ENCODE data around the gene AK1. TPM values are rescaled to one million over a fixed set of nuclear protein-coding genes. Genes with fewer than 3 reads are reported as not detected.
"Not testable (repeated sequence)": the region's sequence is repeated elsewhere in the genome, so short reads cannot be mapped to it uniquely, and the experiment has no call there.

Gene AK1
- total RNA-seq, 1 donor from 2014 or later = 48.6 TPM

GRCh38 chr9:127848756-127849504 lies 28.5 kb downstream of the AK1 start:
- DNase-seq (ENCODE audit: low spot score) = no peak

DNA sequence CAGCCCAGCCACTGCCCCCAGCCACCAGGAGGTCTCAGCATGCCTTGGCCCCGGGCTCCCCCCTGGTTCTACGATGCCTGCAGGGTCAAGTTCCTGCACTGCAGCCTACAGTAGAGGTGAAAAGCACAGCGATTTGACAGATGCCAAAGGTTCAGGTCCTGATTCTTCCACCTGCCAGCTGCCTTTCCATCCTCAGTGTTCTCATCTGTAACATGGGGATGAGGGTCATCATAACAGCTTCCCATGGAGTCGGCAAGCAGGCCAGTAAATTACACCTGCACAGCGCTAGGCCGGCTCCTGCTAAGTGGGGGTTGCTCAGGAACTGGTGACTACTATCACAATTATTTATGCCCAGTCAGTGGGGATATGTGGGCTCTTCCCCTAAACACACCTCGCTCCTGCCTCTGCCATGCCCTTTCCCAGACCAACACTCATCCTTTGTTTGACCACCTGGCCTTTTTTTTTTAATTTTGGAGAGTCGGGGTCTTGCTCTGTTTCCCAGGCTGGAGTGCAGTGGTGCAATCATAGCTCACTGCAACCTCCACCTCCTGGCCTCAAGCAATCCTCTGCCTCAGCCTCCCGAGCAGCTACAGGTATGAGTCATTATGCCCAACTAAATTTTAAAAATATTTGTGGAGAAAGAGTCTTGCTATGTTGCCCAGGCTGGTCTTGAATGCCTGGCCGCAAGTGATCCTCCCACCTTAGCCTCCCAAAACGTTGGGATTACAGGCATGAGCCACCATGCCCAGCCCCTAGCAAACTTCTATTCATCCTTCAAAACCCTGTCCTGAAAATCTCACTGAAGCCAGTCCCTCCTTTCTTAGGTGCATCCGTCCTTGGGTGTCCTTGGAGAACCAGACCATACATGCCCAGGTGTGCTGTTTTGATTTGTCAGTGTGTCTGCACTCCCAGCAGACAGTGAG lies 29.4 kb downstream of the AK1 start:
- no peak for DNase-seq (ENCODE audit: low spot score)

- DNase-seq (ENCODE audit: low spot score) = no peak
Measured at GRCh38 chr9:127847178-127847510, 30.3 kb downstream of the AK1 start.

DNA sequence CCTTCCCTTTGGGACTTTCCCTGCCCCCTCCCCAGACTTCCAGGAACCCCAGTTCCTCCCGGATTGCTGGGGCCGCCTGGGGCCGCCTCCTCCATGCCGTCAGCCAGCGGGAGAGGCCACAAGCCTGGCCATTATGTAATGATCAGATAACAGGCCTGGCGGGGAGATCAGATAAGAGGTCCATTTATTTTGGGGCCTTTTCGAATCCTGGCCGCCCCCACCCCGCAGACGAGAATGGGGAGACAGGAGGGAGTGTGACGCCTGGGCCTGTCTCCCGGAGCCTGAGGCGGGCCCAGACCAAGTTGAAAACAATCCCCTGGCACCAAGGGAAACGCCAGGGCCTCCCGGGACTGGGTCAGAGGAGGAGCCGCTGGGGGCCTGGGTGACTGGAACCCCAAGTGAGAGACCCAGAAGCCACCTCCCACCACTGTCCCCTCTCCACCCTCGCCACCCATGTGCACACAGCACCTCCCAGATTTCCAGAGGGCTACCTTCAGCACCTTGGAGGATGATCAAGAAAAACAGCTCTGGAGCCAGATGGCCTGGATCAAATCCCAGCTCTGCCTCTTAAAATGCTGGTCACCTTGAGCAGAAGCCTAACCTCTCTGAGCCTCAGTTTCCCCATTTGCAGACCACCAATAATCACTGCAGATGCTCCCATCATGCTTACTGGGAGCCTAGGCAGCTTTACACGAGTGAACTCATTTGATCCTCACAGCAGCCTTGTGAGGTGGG lies 30.9 kb downstream of the AK1 start:
- DNase-seq (ENCODE audit: low spot score) = no peak

DNA sequence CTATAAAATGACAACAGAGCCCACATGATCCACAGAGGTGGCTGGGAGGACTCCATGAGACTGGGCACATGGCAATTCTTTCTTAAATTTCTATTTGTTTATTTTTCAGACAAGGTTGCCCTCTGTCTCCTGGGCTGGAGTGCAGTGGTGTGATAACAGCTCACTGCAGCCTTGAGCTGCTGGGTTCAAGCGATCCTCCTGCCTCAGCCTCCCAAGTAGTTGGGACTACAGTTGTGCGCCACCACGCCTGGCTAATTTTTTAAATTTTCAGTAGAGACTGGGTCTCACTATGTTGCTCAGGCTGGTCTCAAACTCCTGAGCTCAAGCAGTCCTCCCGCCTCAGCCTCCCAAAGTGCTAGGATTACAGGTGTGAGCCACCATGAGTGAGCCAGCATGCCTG lies 31.9 kb downstream of the AK1 start:
- DNase-seq (ENCODE audit: low spot score) = not testable (repeated sequence)

GRCh38 chr9:127844821-127845359 lies 32.6 kb downstream of the AK1 start:
- DNase-seq (ENCODE audit: low spot score) = no peak

- DNase-seq (ENCODE audit: low spot score) = no peak
Measured at GRCh38 chr9:127841087-127841835, 36.2 kb downstream of the AK1 start.

DNA sequence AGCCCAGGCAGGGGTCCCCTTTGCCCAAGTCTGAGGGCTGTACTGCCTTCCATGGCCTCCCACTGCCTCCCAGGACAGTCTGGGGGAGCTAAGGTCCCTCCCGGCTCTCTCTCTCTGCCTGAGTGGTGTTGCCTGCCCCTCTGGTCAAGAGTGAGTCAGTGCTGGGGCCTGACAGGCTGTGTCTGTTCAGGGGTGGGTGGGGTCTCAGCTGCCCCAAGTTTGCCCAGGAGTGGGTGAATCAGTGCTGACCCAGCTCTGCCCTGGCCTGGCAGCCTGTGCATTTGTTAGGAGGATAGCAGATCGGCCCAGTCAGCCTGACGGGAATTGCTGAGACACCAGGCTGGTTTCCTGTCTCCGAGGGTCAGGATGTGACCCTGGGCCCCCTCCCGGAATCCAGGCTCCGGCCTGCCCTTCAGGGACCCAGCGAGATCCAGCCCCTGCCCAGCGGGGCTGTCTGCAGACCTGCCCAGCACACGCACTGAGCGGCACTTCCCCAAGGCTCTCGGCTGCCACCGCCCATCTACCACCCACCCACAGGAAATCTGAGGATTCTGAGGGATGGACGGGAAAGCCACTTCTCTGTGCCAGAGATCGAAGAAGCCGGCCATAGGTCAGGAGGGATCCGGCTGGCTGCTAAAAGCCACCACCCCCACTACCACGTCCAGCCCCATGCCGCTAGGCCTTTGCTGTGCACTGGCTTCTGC lies 38.9 kb downstream of the AK1 start:
- DNase-seq (ENCODE audit: low spot score) = peak; percentile 70

- no peak for DNase-seq (ENCODE audit: low spot score)
Measured at GRCh38 chr9:127837346-127837745, 40.1 kb downstream of the AK1 start.

- DNase-seq (ENCODE audit: low spot score) = not testable (repeated sequence)
Measured at GRCh38 chr9:127836561-127836960, 40.9 kb downstream of the AK1 start.

DNA sequence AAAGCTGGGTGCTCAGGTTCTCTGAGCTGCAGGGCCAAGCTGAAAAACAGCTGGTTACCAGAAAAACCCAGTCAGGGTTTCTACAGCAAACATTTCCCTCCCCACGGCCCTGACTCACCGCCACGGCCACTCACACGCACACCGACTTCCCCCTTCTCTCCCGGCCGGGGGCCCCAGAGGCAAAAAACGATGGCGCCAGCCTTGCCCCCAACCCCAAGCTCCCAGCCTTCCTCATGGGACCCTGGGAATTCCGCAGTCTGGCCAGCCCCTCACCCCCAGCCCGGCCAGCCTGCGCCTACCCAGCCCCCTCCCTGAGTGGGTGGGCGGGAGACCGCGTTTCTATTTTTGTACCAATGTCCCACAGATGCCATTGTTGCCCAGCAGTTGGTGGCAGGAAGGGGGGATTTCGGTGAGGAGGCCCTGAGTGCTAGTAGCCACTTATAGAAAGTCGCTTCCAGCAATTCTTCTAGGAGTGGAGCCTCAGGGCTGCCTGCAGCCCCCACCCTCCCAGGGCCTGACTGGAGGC lies 41.4 kb downstream of the AK1 start:
- no peak for DNase-seq (ENCODE audit: low spot score)

DNA sequence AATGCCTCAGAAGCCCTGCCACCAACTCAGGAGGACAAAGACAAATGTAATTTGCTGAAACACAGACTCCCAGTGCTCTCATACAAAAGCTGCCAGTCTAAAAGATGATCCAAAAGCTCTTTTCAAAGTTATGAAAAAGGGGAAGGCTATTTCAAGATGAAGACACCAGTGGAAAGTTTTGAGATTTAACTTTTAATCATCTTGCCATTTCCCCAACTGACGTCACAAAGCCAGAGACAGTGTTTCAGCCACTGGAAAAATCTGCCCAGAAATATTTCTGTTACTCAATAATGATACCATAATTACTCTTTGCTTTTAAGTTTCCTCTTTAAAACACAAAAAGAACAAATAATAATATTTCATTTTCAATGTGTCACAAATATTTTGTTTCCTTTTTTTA lies 43.9 kb downstream of the AK1 start:
- DNase-seq (ENCODE audit: low spot score) = no peak

GRCh38 chr9:127832248-127832647 lies 45.2 kb downstream of the AK1 start:
- DNase-seq (ENCODE audit: low spot score) = no peak

DNA sequence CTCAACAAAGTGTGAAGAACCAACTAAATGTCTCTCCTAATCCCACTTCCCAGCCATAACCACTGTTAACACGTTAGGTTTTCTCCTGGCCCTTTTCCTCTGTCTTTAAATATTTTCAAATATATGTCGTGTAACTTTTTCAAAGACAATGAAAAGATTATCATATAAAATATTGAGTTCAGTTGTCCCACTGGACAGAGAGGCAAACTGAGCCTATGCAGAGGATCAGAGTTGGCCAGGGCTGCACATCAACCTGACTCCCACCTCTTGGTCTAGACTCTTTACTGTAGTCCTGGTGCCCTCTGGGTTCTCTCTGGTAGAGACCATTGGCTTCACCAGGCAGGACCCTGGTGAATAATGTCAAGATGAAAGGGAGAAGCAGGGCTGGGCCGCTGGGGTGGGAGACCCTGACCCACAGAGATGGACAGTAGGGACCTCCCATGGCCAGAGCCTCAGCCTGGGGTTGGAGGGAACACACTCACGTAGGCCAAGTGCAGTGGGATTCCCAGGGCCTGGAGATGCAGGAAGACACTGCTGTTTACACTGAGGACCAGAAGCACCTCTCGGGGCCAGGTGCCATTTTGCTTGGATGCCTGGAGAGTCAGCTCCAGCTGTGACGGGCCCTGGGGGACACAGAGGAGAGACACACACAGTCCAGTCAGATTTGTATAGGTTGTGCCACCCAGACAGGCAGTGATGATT lies 48.1 kb downstream of the AK1 start:
- DNase-seq (ENCODE audit: low spot score) = no peak

GRCh38 chr9:127828262-127829031 lies 49.0 kb downstream of the AK1 start:
- DNase-seq (ENCODE audit: low spot score) = peak; percentile 88

DNA sequence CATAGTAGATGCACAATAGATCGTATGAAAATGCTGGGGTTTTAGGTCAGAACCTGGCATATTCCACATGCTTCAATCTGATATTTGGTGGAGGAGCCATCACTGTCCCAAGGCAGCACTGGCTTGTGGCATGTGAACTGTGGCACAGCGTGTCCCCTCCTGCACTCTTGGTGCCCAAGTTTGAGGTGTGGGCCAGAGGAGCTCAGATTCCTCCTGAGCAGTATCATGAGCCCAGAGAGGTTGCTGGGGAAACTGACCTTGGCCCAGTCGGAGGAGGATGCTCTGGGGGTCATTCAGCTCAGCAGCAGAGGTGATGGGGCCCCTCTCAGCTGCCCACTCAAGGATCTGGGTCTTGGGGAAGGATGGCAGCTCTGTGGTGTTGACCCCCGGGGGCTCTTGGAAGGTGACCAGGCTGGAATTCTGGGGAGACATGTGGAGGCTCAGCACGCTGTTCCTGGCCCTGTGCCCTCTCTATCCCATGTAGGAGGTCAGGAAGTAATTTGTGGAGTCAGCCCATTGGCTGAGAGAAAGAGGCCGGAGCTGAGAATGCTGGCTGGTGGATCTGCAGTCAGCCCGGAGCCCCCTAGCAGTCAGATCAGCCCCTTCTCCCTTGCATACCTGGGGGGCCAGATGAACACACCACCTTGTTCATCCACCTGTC lies 51.1 kb downstream of the AK1 start:
- DNase-seq (ENCODE audit: low spot score) = no peak

GRCh38 chr9:127825319-127826051 lies 52.0 kb downstream of the AK1 start:
- no peak for DNase-seq (ENCODE audit: low spot score)

- DNase-seq (ENCODE audit: low spot score) = no peak
Measured at GRCh38 chr9:127822108-127822507, 55.4 kb downstream of the AK1 start.
